GM12865 (cell line): ENCODE measurements around the gene SLC17A9.

Experiments
- DNase-seq: peaks from one replicate; pipeline ENCODE4 v3.0.0; 2010; ENCODE audit warnings: low read depth
- H3K4me3 ChIP-seq: 2 replicates; pipeline ENCODE4 v1.5.1; 2011; ENCODE audit warnings: mild to moderate bottlenecking, low read depth, low read length, control low read depth
- CTCF ChIP-seq: IDR thresholded peaks from 2 replicates; pipeline ENCODE4 v1.5.1; 2011; ENCODE audit warnings: low read length, control low read depth, low read depth, inconsistent platforms; ENCODE audit not compliant: insufficient read depth; ENCODE audit errors: missing control alignments

SLC17A9 gene

GRCh38 chr20:62941792-62942191, 10.7 kb upstream of the SLC17A9 start:
- no peak for TF ChIP-seq CTCF
- no peak for DNase-seq
- H3K4me3 ChIP-seq = no peak overlapping the region

- H3K4me3 ChIP-seq = no peak overlapping the region
- no peak for TF ChIP-seq CTCF
- DNase-seq = no peak
Observed at GRCh38 chr20:62942456-62942855, 10.1 kb upstream of the SLC17A9 start.

- H3K4me3 ChIP-seq = no peak overlapping the region
- no peak for TF ChIP-seq CTCF
- DNase-seq = no peak
Observed at GRCh38 chr20:62943396-62943795, 9.1 kb upstream of the SLC17A9 start.

- no peak for DNase-seq
- no peak for TF ChIP-seq CTCF
- no peak overlapping the region for H3K4me3 ChIP-seq
Observed at GRCh38 chr20:62944184-62944583, 8.3 kb upstream of the SLC17A9 start.

- H3K4me3 ChIP-seq = no peak overlapping the region
- no peak for TF ChIP-seq CTCF
- DNase-seq = no peak
Observed at GRCh38 chr20:62944746-62945145, 7.8 kb upstream of the SLC17A9 start.

- H3K4me3 ChIP-seq = no peak overlapping the region
- no peak for TF ChIP-seq CTCF
- no peak for DNase-seq
Observed at GRCh38 chr20:62945771-62946339, 6.7 kb upstream of the SLC17A9 start.

- TF ChIP-seq CTCF = no peak
- no peak overlapping the region for H3K4me3 ChIP-seq
- DNase-seq = no peak
Observed at GRCh38 chr20:62946918-62947317, 5.6 kb upstream of the SLC17A9 start.
